ENCODE data around the gene ACE2. TPM values are rescaled to one million over a fixed set of nuclear protein-coding genes. Genes with fewer than 3 reads are reported as not detected.

Gene ACE2
- total and polyA plus RNA-seq, 7 donors: 0.19 to 13.5 (median 0.54) TPM

DNA sequence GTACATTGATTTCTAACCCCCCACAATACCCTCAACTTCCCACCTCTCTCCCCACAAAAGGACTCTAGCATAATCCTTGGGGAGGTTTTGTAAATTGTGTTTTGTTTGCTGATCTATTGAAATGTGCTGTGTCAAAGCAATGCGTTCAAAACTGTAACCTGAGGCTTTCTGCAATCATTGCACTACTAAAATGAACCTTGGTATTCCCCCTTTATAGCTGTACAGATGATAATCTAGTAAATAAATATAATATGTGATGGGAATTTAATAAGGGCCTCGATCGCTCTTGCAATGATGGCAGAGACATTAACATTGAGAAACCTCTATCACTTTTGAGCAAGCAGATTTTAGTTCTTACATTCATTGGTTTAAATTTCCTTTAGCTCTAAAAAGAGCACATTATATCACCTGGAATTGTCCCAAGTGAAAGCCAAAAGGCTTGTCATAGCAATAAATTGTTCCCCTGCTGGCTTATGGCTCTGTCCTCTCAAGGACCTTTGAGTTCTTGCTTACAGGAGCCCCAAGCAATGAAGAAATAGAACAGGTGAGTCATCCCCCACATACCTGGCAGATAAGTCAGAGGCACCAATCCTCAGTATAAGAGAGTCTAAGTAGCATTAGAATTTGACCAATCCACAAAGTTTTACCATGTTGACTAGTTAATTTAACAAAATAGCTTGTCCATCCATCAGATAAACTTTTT lies 18.4 kb upstream of the ACE2 start:
- 21 to 56% (median 42%) methylated on average over 3 of the region's 3 CpGs for WGBS, 3 donors
- Histone ChIP-seq H3K36me3 (ENCODE audit: insufficient read depth in 1 of 2, low read depth in 1 of 2) (no peaks in the 10 kb centered on the region), H3K27ac (peak overlapping the region; percentile 42), H3K4me3 (no peak overlapping the region), H3K9me3 (no peaks in the 10 kb centered on the region), H3K4me1 (no peaks in the 10 kb centered on the region), H3K27me3 (ENCODE audit: insufficient read depth in 3 of 3, low read length in 2 of 3) (peaks cover 0 to 20% (median 0%) of the 10 kb centered on the region in 3 donors)
- ATAC-seq: peak; percentile 91 to 98 (median 96)
- intact Hi-C loops (cut with DNase I): no loop called here
- DNase-seq: no peak
- TF ChIP-seq, protein P1, sequence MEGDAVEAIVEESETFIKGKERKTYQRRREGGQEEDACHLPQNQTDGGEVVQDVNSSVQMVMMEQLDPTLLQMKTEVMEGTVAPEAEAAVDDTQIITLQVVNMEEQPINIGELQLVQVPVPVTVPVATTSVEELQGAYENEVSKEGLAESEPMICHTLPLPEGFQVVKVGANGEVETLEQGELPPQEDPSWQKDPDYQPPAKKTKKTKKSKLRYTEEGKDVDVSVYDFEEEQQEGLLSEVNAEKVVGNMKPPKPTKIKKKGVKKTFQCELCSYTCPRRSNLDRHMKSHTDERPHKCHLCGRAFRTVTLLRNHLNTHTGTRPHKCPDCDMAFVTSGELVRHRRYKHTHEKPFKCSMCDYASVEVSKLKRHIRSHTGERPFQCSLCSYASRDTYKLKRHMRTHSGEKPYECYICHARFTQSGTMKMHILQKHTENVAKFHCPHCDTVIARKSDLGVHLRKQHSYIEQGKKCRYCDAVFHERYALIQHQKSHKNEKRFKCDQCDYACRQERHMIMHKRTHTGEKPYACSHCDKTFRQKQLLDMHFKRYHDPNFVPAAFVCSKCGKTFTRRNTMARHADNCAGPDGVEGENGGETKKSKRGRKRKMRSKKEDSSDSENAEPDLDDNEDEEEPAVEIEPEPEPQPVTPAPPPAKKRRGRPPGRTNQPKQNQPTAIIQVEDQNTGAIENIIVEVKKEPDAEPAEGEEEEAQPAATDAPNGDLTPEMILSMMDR (IDR thresholded peaks at IDR 0.05): no peak

DNA sequence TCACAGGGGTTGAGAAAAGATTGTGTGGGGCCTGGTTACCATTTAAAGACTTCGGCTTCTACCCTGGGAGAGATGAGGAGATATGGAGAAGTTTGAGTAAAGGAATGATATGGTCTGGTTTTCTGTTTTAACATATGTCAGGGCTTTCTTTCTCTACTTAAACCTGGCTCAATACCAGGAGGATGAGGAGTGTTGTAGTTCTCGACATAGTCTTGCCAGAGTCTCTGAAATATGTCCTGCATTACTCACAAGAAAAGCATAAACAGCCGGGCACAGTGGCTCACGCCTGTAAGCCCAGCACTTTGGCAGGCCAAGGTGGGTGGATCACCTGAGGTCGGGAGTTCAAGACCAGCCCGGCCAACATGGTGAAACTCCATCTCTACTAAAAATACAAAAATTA lies 16.4 kb upstream of the ACE2 start:
- Histone ChIP-seq H3K9me3 (no peaks in the 10 kb centered on the region), H3K36me3 (ENCODE audit: insufficient read depth in 1 of 2, low read depth in 1 of 2) (no peaks in the 10 kb centered on the region), H3K4me3 (no peak overlapping the region), H3K4me1 (no peaks in the 10 kb centered on the region), H3K27ac (no peak overlapping the region), H3K27me3 (ENCODE audit: insufficient read depth in 3 of 3, low read length in 2 of 3) (peaks cover 0 to 15% (median 0%) of the 10 kb centered on the region in 3 donors)
- TF ChIP-seq, protein P1 (IDR thresholded peaks at IDR 0.05): no peak
- no peak for ATAC-seq
- WGBS, 3 donors: 82 to 88% (median 86%) methylated on average over 6 of the region's 6 CpGs
- DNase-seq: no peak
- intact Hi-C loops (cut with DNase I): no loop called here

DNA sequence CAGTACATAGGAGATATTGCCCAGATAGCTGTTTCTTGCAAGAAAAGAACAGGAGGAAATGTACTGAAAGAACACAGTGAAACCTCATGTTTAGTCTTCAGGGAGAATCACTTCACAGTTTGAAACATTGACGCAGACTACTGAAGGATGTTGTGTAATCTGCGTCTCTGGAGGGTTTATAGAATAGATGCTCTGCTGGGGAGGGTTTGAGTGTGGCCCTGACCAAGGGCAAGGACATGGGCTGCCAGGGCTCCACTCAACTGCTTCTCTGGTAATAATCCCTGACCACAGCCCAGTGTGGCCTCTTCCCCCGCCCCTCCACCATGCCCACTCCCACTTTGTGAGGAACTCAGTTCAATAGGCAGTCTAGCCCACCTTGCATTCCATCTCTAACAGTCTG lies 15.8 kb upstream of the ACE2 start:
- no peaks in the 10 kb centered on the region for H3K36me3 ChIP-seq (ENCODE audit: insufficient read depth in 1 of 2, low read depth in 1 of 2)
- DNase-seq: peak in 1 of 2 donors; percentile 48
- H3K27ac ChIP-seq: no peak overlapping the region
- TF ChIP-seq, protein P1 (IDR thresholded peaks at IDR 0.05): no peak
- H3K4me3 ChIP-seq: no peak overlapping the region
- H3K27me3 ChIP-seq (ENCODE audit: insufficient read depth in 3 of 3, low read length in 2 of 3): peaks cover 0 to 9% (median 0%) of the 10 kb centered on the region in 3 donors
- H3K9me3 ChIP-seq: no peaks in the 10 kb centered on the region
- no peaks in the 10 kb centered on the region for H3K4me1 ChIP-seq
- 82 to 87% (median 85%) methylated on average over 3 of the region's 3 CpGs for WGBS, 3 donors
- ATAC-seq: no peak
- intact Hi-C loops (cut with DNase I): no loop called here

DNA sequence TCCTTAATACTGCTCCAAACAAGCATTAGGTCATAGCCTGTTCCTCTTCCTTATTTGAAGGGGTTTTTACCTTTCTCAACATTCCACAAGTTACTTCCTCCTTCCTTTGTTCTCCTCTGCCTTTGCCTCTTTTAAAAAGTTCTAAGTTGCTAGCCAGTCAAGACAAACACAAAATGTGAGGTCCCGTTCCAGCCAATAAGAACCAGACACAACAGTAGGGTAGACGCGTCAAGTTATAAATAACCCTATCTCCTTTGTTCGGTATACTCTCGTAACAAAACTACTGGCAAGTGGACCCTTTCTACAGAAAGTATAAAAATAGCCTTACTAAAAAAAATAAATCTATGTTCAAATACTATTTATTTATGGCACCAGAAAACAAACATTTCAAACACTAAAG lies 6.3 kb upstream of the ACE2 start:
- DNase-seq (no peak), ATAC-seq (no peak)
- no peaks in the 10 kb centered on the region for H3K9me3 ChIP-seq
- no peak overlapping the region for H3K27ac ChIP-seq
- H3K4me1 ChIP-seq: no peaks in the 10 kb centered on the region
- H3K4me3 ChIP-seq: no peak overlapping the region
- intact Hi-C loops (cut with DNase I): no loop called here
- WGBS, 3 donors: 61 to 68% (median 64%) methylated on average over 5 of the region's 5 CpGs
- peaks cover 0 to 27% (median 0%) of the 10 kb centered on the region in 3 donors for H3K27me3 ChIP-seq (ENCODE audit: insufficient read depth in 3 of 3, low read length in 2 of 3)
- no peaks in the 10 kb centered on the region for H3K36me3 ChIP-seq (ENCODE audit: insufficient read depth in 1 of 2, low read depth in 1 of 2)
- TF ChIP-seq, protein P1 (IDR thresholded peaks at IDR 0.05): no peak

DNA sequence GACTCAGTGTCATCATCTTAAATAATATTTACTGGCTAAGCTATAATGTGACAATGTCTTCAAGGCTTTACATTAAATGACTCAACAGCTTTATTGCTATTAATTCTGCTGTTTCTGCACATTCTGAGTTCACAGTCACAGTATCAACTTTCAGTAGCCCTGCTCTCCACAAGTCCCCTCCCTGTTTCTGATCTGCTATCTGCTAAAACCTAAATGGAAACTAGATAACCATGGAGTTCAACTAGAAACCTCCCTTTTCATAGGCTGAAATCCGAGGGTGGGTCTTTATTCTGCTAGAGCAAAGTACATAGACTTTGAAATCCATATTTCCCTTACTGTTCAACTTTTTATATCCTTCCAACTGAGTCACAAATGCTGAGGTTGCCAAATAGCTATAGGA lies 5.4 kb upstream of the ACE2 start:
- H3K4me1 ChIP-seq: no peaks in the 10 kb centered on the region
- no peak overlapping the region for H3K4me3 ChIP-seq
- H3K9me3 ChIP-seq: no peaks in the 10 kb centered on the region
- no peak for DNase-seq
- H3K27me3 ChIP-seq (ENCODE audit: insufficient read depth in 3 of 3, low read length in 2 of 3): peaks cover 0 to 36% (median 0%) of the 10 kb centered on the region in 3 donors
- intact Hi-C loops (cut with DNase I): no loop called here
- TF ChIP-seq, protein P1 (IDR thresholded peaks at IDR 0.05): no peak
- WGBS, 3 donors: 16 to 43% (median 18%) methylated on average over 1 of the region's 1 CpG
- H3K36me3 ChIP-seq (ENCODE audit: insufficient read depth in 1 of 2, low read depth in 1 of 2): no peaks in the 10 kb centered on the region
- H3K27ac ChIP-seq: no peak overlapping the region
- ATAC-seq: no peak
